Tracheal epithelial cell (primary cell): ENCODE data around the gene MCTS1. TPM values are rescaled to one million over a fixed set of nuclear protein-coding genes. Genes with fewer than 3 reads are reported as not detected.

ENCODE experiments used
- total RNA-seq: library from RNA; depleted of rRNA; stranded (reverse); fragments of >200 nt; gene quantifications from 2 replicates; pipeline ENCODE4 v1.2.1, GENCODE V29; 2014

The MCTS1 gene, protein sequence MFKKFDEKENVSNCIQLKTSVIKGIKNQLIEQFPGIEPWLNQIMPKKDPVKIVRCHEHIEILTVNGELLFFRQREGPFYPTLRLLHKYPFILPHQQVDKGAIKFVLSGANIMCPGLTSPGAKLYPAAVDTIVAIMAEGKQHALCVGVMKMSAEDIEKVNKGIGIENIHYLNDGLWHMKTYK
- 37.4 and 42.0 TPM in 2 replicates for total RNA-seq

DNA sequence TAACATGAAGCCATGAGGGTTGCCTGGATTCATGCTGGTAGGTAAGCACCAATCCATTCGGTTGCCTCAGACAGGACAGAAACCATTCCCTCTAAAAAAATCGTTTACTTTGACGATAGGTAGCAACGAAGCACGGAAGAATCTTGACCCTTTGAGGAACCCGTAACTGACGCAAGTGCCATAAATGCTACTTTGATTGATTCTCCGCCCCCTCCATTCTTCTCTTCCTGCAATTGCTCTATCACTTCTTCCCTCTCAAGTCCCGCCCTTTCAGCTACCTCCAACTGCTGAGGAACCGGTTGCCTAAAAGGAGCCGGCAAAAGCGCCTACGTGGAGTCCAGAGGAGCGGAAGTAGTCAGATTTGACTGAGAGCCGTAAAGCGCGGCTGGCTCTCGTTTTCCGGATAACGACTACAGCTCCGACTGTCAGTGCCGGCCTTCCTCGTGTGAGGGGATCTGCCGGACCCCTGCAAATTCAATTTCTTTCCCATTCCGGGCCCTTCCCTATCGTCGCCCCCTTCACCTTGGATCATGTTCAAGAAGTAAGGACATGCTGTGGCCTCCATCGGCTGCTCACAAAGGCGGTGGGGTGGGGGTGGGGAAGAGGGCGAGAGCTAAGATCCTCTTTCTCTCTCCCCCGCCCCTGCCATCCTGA, at the start of gene MCTS1:
MCTS1 (plus strand) TSS at position 395 of the 654 bp plus-strand sequence; CDS start at position 531, 136 bp downstream.

DNA sequence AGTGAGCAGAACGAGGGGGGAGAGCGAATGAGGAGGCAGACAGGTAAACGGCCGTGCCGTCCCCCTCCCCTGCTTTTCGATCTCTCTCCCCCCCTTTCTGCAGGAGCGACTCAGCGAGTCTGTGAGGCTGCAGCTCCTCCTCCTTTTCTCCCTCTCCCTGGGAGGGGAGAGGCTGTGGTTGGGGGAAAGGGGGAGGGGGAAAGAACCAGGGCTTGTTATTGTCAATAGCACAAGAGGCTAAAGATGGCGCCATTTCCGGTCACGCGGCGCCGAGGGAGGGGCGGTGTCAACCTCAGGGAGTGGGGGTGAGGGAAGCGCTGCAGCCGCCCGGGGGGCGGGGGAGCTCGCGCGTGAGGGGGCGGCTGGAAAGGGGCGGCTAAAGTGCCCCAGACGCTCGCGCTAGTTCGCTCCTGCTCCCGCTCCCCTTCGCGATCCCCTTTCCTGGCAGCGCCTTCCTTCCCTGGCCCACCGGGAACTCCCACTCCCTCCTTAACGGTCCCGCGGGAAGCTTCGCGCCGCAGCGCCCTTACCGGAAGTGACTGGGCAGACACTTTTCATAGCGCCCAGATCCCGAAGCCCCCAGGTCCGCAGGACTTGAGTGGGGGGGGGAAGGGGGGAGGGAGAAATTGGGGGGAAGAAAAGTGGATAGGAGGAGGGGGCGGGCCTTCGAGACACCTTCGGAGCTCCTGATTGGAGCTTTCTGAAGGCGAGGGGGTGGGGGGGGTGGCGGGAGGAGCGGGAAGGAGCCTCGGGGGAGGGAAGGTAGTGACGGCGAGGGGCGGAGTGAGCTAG, 42.9 kb upstream of the MCTS1 start, which contains the start of gene CUL4B:
CUL4B (minus strand) TSS at position 121 of the 792 bp plus-strand sequence. CDS start 324 bp downstream, outside the sequence.

DNA sequence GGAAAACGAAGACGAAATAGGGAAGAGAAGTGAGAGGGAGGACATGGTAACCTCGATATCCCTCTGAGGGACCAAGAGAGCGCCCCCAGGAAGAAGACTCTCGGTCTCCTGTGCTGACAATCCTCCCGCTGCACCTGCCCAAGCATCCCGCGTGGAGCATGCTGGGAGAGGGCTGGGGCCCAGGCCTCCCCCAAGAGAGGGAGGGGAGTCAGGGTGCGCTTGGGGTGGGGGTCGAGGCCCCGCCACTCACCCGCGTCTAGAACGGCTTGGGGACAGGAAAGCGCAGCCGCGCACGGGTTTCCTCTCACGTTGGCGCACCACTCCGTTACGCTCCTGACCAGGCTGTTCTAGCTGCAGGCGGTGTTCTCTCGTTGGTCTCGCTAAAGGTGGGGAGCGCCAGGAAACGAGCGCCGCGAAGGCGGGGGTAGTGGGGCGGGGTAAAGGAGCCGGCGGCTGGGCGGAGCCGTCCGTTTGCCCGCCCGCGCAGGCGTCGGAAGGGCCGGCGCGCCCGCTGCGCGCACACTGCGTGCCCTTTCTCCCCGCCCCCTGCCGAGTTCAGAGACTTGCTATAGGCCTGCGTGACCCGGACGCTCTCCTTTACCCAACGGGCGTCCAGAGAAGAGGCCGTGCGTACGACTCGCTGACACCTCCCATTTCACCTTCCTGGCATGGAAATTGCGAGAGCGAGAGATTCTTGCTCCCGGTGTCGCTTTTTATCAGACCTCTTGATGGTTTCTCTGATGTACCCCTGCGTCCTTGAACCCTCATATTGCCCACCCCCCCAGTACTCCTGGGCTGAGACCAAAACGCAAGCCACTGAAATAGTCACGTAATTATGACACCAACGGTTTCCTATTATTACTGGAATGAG, 26.0 kb downstream of the MCTS1 start, which contains the start of gene C1GALT1C1:
C1GALT1C1 (minus strand) TSS at position 388 of the 871 bp plus-strand sequence. CDS start 2,888 bp downstream, outside the sequence.

Other genes starting within 250 kb of the MCTS1 start
- gene ATP1B4, start 242.0 kb upstream of the MCTS1 start, total RNA-seq = not detected in 2 replicates
- gene LAMP2, start 134.8 kb upstream of the MCTS1 start, total RNA-seq = 151 and 178 TPM in 2 replicates
- gene CUL4B, start 43.1 kb upstream of the MCTS1 start, total RNA-seq = 13.0 and 21.5 TPM in 2 replicates
- 17.5 and 20.5 TPM in 2 replicates for gene C1GALT1C1, start 26.0 kb downstream of the MCTS1 start, total RNA-seq